Endometrial microvascular endothelial cells (primary cell): Measurements from ENCODE around the gene ZNF334. TPM values are rescaled to one million over a fixed set of nuclear protein-coding genes. Genes with fewer than 3 reads are reported as not detected.

Experiments
- in situ Hi-C: cut with HindIII; loops from 2 replicates; pipeline ENCODE4 v1.10.0; 2017; ENCODE audit warnings: low sequenced_read_pairs, low pct_unique_long_range_greater_than_20kb; ENCODE audit errors: inconsistent ontology term
- total RNA-seq: library from RNA; depleted of rRNA; stranded (reverse); fragments of >200 nt; gene quantifications from one replicate; pipeline ENCODE4 v1.2.3, GENCODE V29; 2015; ENCODE audit errors: inconsistent ontology term

Gene ZNF334
- total RNA-seq = 0.19 TPM

DNA sequence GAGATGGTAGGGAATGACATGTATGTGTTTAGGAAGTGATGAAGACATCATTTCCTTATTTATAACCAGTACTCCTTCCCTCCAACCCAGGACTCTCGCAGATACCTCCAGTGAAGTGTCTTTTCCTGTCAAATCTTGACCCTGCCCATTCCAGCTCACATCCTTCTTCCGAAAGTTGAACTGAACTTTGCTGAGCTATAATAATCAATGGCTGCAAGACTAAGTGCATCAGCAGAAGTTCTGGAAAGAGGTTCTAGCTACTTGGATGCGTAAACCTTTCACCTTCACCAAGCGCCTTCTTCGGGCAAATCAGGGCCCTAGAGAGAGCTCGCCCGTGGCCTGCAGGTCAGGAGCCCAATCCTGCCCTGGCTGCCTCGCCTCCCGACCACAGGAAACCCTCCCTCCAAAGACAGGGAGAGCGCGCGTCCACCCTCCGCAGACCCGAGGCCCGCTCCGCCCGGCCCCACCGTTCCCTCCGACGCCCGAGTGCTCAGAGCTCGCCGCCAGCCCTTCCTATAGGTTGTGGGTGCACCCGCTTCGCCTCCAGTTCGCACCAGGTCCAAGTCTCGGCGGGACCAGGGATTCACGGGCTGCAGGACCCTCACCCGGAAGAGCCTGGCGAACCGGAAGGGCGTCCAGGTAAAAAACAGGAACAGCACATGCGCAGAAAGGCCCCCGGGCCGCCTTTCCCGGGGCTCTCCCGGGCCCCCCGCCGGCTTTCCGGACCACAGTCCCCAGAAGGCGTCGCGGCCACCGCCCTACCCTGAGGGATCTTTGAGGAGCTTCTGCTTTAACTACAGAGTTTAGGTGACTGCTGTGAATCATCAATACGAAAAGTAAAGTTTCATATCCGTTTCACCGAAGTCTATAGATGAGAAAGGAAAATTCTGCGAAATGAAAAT lies at the start of gene ZNF334:
Gene ZNF334 (minus strand): TSS at position 617 of the 902 bp plus-strand sequence. CDS start 1,457 bp downstream, outside the sequence.
- in situ Hi-C loops = no loop called here

DNA sequence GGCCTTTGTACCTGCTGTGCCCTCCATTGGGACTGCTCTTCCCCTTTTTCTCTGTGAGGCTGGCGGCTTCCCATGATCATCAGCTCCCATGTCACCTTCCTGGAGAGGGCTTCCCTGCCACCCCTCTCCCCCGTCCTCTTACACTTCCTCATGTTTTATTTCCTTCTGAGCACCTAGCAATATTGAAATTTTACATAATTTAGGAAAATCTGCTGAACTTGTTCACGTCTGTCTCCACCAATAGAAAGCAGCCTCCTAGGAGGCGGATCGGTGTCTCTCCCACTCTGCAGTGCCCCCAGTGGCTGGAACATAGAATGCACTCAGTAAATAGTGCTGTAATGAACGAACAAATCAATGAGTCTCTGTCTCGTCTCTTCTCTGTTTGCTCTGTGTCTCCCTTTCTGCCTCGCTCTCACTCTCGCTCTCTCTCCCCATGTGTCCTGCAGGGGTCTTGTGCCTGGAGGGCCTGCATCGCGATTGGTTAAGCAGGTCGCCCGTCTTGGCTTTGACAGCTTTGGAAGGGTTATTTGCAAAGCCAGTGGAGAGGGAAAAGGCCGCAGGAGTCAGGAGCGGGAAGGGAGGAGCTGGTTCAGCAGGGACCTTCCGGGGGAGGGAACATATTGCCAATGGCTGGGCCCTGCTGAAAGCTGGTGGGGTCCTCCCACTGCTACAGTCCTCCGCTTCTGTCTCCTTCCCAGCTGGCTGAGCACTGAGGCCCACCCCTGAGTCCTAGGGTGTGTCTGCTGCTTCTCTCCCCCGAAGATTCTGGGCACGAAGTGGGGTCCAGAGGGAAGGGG lies 49.2 kb upstream of the ZNF334 start:
- in situ Hi-C loops = no loop called here

DNA sequence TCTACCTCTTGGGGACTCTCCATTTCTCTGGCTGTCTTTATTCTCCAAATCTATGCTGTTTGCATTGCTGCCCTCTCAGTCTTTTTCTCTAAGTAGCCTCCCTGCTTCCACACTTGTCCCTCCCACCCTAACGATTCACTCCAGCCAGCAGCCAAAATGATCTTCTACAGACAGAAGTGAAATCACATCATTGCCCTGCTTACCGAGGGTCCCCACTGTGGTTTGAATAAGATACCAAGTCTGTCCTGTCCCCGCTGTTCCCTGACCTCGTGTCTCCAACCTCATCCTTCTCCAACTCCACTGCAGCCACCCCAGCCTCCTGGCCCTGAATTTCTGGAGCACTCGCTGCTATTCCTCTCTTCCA lies 48.6 kb upstream of the ZNF334 start:
- in situ Hi-C loops = no loop called here

DNA sequence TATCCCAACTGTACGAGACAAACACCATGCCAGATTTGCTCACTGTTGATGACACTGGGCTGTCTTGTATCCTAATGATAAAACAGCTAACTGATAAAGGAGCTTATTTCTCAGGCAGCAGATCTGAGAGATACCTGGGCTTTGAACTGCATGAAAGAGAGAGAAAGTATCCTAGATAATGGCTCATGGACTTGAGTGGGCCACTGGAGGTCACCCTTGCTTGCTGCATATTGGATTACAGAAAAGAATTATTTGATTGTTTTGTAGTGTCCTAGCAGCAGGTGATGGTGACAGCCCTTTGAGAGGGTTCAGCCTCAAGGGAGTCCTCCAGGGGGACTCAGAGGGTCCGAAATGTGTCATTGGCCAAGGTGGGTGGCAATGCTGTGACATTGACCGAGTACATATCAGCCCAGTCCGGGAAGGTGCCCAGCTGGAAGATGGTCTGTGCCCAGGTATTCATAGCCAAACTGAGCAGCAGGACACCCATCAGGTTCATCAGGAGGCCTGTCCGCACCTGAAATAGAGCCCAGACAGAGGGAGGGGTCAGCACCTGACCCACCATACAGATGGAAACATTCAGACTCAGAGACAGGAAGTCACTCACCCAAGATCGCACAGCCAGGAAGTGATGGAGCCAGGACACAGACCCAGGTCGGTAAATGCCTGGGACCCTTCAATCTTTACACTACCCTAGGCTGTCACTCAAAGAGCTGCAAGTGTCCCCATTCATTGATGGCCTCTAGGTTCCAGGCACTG lies 46.5 kb upstream of the ZNF334 start:
- in situ Hi-C loops = no loop called here

DNA sequence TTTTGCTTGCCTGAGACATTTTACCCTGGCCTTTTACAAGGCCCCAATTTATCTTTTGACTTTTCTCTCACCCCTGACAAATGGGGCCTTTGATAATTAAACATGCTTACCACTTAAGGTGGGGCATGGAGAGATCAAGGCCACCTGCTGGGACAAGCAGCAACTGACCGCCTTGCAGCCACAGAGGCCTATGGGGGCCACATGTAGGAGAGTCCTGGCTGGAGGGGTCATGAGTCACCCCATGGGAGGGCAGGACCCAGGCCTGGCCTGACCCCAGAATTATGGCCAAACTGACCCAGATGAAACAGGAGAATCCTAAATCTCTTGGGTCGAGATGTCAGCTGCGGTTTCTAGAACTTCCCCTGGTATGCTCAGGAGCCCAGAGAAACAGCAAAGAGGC lies 45.6 kb upstream of the ZNF334 start:
- in situ Hi-C loops = no loop called here

DNA sequence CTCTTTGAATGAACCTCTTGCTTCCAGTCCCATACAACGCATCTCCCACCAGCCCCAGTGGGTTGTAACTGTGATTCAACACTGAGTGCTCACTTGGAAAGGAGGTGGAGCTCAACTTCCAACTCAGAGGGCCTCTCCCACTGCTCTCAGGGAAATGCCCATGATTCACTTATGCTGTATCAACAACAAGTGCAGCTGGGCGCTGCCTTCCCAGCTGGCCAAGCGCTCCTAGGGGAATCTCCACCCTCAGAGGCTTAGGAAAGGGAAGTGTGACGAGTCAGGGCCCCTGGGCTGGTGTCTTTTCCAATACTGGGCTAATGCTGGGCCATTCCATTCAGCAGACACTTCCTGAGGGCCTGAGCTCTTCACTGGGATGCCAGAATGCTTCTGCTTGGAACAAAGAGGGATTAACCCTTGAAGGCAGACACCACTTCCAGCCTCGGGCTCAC lies 45.2 kb upstream of the ZNF334 start:
- in situ Hi-C loops = no loop called here

DNA sequence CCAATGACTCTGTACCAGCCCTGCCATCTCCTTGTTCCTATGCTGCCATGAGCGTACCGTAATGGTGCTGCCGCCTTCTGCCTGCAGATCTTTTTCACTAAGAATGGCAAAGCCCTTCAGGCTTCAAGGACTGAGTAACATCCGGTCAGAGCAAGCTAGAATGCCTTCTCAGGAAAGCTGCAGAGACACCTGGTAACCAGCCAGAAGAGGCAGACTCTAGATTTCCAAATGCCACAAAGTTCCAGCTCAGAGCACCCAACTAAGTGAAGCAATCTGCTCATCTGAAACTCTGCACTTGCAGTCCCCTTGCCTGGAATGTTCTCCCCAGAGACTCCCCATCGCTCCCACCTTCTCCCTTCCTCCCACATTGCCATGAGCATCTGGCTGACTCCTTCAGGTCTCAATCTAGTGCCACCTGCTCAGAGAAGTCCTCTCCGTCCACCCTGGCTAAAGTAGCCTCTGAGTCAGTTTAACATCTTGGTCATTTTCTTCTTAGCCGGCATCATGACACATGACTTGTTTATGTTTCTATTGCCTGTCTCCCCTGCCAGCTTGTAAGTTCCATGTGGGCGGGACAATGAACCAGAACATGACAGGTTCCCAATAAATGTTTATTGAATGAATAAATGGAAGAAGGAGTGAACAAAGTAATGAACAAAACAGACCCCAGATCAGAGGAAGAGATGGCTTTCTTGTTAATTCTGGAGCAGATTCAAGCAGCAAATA lies 44.0 kb upstream of the ZNF334 start:
- in situ Hi-C loops = no loop called here

DNA sequence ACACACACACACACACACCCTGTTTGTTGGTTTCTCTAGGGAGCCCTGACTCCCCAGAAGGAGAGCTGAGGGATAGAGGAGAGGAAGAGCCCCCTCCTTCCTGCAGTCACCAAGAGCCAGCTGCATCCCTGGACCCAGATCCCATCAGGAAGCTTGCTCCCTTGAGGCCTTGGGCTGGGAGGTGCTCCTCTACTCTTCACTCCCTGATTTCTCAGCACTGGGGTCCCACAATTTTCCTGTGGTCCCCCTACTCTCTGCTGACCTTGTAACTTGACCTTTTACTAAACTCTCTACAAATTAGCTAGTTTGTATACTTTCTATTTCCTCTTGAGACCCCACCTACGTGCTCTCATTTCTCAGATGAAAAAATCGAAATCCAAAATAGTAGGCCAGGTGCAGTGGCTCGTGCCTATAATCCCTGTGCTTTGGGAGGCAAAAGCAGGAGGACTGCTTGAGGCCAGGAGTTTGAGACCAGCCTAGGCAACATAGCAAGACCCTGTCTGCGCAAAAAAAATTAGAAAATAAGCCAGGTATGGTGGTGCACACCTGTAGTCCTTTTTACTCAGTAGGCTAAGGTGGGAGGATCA lies 42.1 kb upstream of the ZNF334 start:
- in situ Hi-C loops = no loop called here

DNA sequence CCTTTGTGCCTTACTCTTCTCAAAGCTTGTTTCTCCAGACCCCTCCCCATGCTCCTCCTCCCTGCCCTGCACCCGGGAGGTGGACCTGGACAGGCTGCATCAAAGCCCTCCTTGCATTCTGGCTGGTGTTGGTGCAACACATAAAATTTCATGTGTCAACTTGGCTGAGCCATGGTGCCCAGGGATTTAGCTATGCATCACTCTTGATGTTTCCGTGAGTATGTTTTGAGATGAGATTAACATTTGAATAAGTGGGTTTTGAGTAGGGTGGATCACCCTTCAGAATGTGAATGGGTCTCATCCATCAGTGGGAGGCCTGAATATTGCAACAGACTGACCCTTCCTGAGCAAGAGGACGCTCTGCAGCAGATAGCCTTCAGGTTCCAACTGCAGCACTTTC lies 41.5 kb upstream of the ZNF334 start:
- in situ Hi-C loops = no loop called here

DNA sequence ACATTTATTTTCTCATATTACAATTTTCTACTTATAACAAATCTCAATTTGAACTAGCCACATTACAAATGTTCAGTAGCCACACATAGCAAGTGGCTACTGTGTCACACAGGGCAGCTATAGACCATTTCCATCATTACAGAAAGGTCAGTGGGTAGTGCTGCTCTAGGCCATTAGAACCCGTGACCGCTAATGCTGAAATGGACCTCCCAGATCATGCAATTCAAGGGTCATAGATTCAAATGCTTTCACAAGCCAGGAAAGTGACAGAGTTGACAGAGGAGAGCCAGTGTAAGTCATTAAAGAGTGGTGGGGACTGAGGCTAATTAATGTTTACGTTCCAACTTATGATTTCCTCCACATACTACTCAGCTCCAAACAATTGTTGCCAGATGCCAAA lies 40.6 kb upstream of the ZNF334 start:
- in situ Hi-C loops = no loop called here

DNA sequence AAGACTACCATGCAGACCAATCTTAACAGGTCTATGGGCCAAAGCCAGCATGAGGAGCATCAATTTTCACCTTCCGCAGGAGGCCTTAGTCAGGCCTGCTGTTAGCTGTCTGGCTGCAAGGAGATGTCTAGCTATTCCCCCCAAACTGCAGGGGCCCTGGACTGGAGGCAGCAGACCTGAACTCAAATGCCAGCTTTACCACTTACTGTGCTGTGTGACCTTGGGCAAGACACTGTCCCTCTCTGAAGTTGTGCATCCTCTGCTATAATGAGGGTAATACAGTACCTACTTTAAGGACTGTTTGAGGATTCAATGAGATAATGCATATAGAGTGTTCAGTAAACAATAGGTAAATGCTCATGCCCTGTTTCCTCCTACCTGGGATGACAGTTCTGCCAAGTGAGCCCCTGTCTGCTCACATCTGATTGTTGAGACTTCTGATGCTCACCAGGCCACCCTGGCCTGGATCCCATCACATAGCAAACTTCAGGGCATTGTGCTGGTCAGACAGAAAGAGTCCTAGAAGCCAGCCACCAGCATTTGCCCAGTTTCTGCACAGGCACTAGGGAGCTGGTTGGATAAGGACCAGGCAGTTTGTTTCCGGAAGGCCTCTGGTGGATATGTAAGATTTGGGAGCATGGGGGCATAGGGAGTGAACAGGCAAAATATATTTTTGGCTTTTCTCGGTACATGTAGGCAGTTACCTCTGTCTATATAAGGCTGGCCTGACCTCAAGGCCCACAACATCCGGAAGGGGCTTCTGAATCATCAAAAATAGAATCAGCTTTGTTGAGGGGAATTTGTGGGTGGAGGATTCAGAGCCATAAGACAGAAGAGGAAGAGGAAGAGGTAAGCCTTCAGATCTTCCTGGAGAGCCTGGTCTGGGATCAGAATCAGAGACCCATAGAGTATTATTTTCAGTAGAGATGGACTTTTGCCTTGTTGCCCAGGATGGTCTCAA lies 39.4 kb upstream of the ZNF334 start:
- in situ Hi-C loops = no loop called here

DNA sequence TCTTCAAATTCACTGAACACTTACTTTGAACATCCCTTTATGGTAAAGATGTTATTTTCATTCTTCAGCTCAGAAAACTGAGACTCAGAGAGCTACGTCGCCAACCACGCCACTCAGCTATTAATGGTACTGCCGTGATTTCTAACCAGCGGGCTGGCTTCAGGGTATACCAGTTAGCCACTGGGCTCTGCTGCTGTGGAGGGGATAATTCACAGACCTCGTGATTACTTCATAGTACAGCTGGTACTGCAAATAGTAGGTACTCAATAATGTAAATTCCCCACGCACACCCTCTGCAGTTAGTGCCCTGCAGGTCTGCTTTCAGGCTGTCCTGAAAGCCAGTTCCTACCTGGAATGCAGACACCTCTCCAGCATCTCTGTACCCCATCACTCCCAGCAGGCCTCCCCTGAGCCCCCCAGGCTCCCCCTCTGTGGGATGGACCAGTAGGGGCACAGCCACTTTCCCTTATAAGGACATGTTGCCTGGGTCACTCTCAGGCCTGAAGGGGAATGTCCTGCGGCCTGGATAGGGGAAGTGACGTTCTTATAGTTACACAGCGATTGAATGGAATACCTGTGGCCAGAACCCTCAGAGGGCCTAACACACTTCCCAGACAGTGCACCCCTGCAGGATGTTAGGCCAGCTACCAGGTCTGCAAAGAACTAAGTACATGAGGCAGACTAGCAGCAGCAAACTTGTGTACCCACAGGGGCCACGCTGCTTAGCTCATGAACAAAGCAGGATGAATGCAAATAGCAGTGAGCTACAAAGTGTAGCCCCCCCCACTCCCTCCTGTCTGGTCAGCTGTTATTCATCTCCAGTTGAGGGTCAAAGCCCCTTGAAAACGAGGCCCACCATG lies 38.4 kb upstream of the ZNF334 start:
- in situ Hi-C loops = no loop called here

DNA sequence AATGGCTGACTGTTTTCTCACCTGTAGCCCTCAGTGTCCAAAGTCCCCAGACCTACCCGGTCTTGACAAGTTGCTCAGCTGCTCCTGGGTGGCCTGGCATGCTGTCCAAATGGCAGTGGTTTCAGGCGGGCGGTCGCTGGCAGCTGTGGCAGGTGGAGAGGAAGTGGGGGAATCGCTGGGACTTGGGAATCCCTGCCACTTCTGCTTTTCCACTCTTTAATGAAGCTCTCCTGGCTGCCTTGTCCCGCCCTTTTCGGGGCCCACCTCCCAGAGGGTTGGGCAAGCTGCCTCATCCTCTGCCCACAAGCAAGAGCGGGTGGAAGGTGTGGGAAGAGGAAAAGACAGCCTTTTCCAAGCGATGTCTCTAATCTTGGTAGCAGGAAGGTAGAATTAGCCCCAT lies 37.1 kb upstream of the ZNF334 start, which contains the start of gene OCSTAMP:
Gene OCSTAMP (minus strand): TSS at position 194 of the 400 bp plus-strand sequence. CDS start 94 bp downstream, at position 100.
- in situ Hi-C loops = no loop called here

DNA sequence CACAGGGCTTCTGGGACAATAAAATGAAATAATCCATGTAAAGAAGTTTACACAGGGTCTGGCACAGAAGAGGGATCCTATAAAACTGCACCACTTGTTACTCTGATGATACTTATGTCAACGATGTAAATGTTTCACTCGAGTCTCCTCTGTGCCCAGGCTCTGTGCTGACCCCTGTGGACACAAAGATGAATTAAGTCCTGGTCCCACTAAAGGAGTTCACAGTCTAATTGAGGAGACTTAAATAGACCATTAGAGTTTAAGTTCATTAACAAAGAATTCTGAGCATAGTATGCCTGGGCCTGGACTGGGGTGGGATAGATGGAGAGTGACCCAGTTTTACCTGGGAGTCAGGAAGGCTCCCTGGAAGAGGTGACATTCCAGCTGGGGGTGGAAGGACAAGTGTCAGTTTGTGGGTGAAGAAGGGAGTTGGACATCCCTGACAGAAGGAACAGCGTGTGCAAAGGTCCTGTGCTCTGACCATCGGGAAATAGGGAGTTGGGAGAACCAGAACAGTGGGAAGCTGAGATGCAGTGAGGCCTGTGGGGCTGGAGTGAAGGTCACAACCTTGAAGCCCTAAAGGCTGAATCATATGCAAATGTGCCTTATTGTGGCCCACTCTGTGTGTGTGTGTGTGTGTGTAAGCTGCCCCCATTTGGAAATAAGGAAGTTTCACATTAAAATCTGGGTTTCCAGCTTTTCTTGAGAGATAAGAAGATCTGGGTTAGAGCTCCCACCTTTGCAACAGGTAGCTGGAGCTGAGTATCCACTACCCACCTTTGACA lies 36.0 kb upstream of the ZNF334 start:
- in situ Hi-C loops = no loop called here

DNA sequence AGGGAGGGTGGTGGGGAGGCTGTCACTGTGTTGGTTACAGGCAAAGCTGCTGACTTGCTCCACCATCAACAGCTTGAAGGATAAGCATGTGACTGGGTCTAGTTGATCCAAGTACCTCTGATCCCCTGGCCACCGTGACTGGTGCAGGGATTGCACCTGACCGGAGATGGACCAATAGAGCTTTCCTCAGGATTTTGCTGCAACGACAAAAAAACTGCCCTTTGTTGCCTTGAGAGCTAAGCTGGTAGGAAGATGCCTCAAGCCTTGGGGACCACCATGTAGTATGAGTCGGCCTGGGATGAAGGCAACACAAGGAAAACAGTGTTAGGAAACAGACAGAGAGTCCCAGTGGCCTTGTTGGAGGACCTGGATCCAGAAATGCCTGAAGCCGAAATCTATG lies 35.3 kb upstream of the ZNF334 start:
- in situ Hi-C loops = no loop called here

DNA sequence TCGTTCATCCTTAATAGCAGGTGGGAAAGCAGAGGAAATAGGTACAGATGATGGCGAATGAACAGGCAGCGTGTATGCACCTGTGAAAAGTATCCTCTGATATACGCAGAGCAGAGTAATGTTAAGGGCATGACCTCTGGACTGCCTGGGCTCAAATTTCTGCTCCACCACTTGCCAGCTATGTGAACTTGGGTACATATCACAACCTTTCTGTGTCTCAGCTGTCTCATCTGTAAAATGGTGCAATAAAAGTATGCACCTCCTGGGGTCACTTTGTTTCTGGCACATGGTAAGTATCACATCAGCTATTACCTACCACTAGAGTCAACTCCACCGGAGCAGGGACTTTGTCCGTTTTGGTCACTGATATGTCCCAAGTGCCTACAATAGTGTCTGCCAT lies 34.6 kb upstream of the ZNF334 start:
- in situ Hi-C loops = no loop called here
